HL-60 (cell line): Measurements from ENCODE around the gene SNAI3.

Experiments
- DNase-seq, 2 experiments: peaks; one replicate each; pipeline ENCODE4 v3.0.0-alpha.2; 2010 to 2020; ENCODE audit warnings: low read depth in 1 of 2, low spot score in 1 of 2
- H3K27ac ChIP-seq: fragments of 250-450 bp; sonication (Bioruptor Pico); replicated peaks from 2 replicates; pipeline ENCODE4 v1.5.1; 2020; ENCODE audit warnings: mild to moderate bottlenecking, moderate library complexity
- H3K27me3 ChIP-seq: fragments of 250-450 bp; sonication (Bioruptor Pico); 2 replicates; pipeline ENCODE4 v1.5.1; 2021; ENCODE audit warnings: mild to moderate bottlenecking, moderate library complexity; ENCODE audit not compliant: insufficient read depth, poor library complexity, severe bottlenecking
- H3K4me3 ChIP-seq: replicated peaks from 2 replicates; pipeline ENCODE4 v1.5.1; 2011; ENCODE audit warnings: mild to moderate bottlenecking, control low read depth, low read length; ENCODE audit not compliant: insufficient read depth
- GABPA ChIP-seq: IDR thresholded peaks from 2 replicates; pipeline ENCODE4 v1.6.1; 2012; ENCODE audit warnings: low read depth
- POLR2AphosphoS5 ChIP-seq: IDR thresholded peaks from 2 replicates; pipeline ENCODE4 v1.6.1; 2012; ENCODE audit warnings: low read depth
- REST ChIP-seq: IDR thresholded peaks from 2 replicates; pipeline ENCODE4 v1.6.1; 2012; ENCODE audit warnings: low read depth; ENCODE audit not compliant: insufficient replicate concordance
- SPI1 ChIP-seq: IDR thresholded peaks from 2 replicates; pipeline ENCODE4 v1.6.1; 2012; ENCODE audit warnings: low read depth, mild to moderate bottlenecking, borderline replicate concordance
- TF ChIP-seq, protein P1 (sequence below): IDR thresholded peaks from one replicate; pipeline ENCODE4 v1.5.1; 2011; ENCODE audit warnings: low read length, control low read depth, inconsistent platforms; ENCODE audit not compliant: insufficient read depth

SNAI3 gene

DNA sequence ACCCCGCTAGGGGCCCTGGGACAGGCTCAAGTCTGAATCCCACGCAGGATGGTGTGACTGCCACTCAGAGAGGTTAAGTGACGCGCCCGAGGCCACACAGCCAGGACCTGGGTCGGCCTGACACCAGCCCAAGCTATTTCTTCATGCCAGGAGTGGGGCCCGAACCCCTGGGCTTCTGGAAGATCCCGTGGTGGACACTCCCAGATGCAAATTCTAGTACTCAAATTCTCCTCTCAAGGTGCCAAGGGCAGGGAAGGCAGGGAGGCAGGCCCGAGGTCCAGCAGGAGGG, 42.7 kb downstream of the SNAI3 start:
- no peak for DNase-seq
- Histone ChIP-seq H3K27me3 (peaks cover 3% of the 10 kb centered on the region), H3K4me3 (no peak overlapping the region), H3K27ac (no peak overlapping the region)
- TF ChIP-seq REST (no peak), SPI1 (no peak), POLR2AphosphoS5 (no peak), GABPA (no peak)
- TF ChIP-seq, protein P1, sequence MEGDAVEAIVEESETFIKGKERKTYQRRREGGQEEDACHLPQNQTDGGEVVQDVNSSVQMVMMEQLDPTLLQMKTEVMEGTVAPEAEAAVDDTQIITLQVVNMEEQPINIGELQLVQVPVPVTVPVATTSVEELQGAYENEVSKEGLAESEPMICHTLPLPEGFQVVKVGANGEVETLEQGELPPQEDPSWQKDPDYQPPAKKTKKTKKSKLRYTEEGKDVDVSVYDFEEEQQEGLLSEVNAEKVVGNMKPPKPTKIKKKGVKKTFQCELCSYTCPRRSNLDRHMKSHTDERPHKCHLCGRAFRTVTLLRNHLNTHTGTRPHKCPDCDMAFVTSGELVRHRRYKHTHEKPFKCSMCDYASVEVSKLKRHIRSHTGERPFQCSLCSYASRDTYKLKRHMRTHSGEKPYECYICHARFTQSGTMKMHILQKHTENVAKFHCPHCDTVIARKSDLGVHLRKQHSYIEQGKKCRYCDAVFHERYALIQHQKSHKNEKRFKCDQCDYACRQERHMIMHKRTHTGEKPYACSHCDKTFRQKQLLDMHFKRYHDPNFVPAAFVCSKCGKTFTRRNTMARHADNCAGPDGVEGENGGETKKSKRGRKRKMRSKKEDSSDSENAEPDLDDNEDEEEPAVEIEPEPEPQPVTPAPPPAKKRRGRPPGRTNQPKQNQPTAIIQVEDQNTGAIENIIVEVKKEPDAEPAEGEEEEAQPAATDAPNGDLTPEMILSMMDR, result no peak

- Histone ChIP-seq H3K27ac (no peak overlapping the region), H3K27me3 (peaks cover 3% of the 10 kb centered on the region), H3K4me3 (no peak overlapping the region)
- TF ChIP-seq POLR2AphosphoS5, result no peak; the same call in 1 of the 2 replicates
- TF ChIP-seq, protein P1, result no peak
- no peak for TF ChIP-seq REST
- no peak for TF ChIP-seq GABPA
- no peak for TF ChIP-seq SPI1
- no peak for DNase-seq
These were observed 43.2 kb downstream of the SNAI3 start for GRCh38 chr16:88642881-88643643.

GRCh38 chr16:88640498-88641247, 45.6 kb downstream of the SNAI3 start:
- Histone ChIP-seq H3K4me3 (no peak overlapping the region), H3K27me3 (peaks cover 3% of the 10 kb centered on the region), H3K27ac (no peak overlapping the region)
- TF ChIP-seq GABPA (no peak), SPI1 (no peak)
- no peak for DNase-seq

DNA sequence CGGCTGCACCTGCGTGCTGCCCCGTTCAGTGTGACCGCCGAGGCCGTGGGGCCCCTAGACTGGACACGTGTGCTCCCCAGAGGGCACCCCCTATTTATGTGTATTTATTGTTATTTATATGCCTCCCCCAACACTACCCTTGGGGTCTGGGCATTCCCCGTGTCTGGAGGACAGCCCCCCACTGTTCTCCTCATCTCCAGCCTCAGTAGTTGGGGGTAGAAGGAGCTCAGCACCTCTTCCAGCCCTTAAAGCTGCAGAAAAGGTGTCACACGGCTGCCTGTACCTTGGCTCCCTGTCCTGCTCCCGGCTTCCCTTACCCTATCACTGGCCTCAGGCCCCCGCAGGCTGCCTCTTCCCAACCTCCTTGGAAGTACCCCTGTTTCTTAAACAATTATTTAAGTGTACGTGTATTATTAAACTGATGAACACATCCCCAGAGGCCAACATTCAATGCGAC, 46.2 kb downstream of the SNAI3 start:
- no peak for DNase-seq
- no peak for TF ChIP-seq POLR2AphosphoS5
- TF ChIP-seq REST, result no peak
- TF ChIP-seq SPI1, result no peak
- TF ChIP-seq, protein P1, result no peak
- TF ChIP-seq GABPA, result no peak
- Histone ChIP-seq H3K4me3 (no peak overlapping the region), H3K27me3 (peaks cover 3% of the 10 kb centered on the region), H3K27ac (no peak overlapping the region)
